Measurements from ENCODE around the gene IPMK. TPM values are rescaled to one million over a fixed set of nuclear protein-coding genes. Genes with fewer than 3 reads are reported as not detected.
A peak's percentile ranks its signal among the peaks of the same experiment; 100 is the strongest.

The IPMK gene
- total and polyA plus RNA-seq, 2 donors (not counting 3 experiments of a cell fraction or from before 2014, with no cell fraction given): 1.4 to 8.1 TPM

- no peaks in the 10 kb centered on the region for H3K9me1 ChIP-seq (replicated peaks; ENCODE audit: control insufficient read depth, extremely low read depth, insufficient read depth, low read length)
- no peak overlapping the region for H3K4me3 ChIP-seq (replicated peaks in 1 of 3; ENCODE audit: insufficient read depth in 1 of 3, low read depth in 1 of 3, low read length in 3 of 3)
- POLR2A ChIA-PET: interaction anchor here (1.0 to 1.2 kb wide), 2 partner anchors 23 to 108 kb away, joined by 3 read pairs; partner anchors contain the start of gene CISD1
- H3K79me2 ChIP-seq (ENCODE audit: control insufficient read depth, insufficient read depth, low read length): no peaks in the 10 kb centered on the region
- no peaks in the 10 kb centered on the region for H3K36me3 ChIP-seq (ENCODE audit: control insufficient read depth in 2 of 2, extremely low read depth in 1 of 2, insufficient read depth in 2 of 2, low read length in 2 of 2)
- H3K27ac ChIP-seq (ENCODE audit: insufficient read depth, low read depth, low read length): no peak overlapping the region
- H2AFZ ChIP-seq (ENCODE audit: low read depth, low read length): no peak overlapping the region
- FAIRE-seq (peak; percentile 52), DNase-seq (ENCODE audit: low read depth, low spot score) (peak; percentile 72)
- no peak overlapping the region for H3K9ac ChIP-seq (replicated peaks; ENCODE audit: extremely low read depth, insufficient read depth, low read length)
- no peaks in the 10 kb centered on the region for H3K27me3 ChIP-seq (ENCODE audit: control insufficient read depth in 2 of 2, insufficient read depth in 2 of 2, low read length in 2 of 2)
- no peaks in the 10 kb centered on the region for H3K9me3 ChIP-seq (replicated peaks; ENCODE audit: control insufficient read depth, insufficient read depth, low read length)
- no peaks in the 10 kb centered on the region for H4K20me1 ChIP-seq (replicated peaks; ENCODE audit: control insufficient read depth, extremely low read depth, insufficient read depth, low read length)
- no peaks in the 10 kb centered on the region for H3K4me1 ChIP-seq (ENCODE audit: control insufficient read depth, extremely low read depth, insufficient read depth, low read length)
- dilution Hi-C loops (cut with MboI; ENCODE audit: extremely low pct_ligation_motif_present, low sequenced_read_pairs): no loop called here
- BruUV-seq (replicated peaks): no TSS peak
- CTCF ChIA-PET: interaction anchor here (0.5 to 5.8 kb wide), 33 partner anchors 9 to 139 kb away, joined by 3 to 281 read pairs (median 4); partner anchors contain the start of genes CISD1, IPMK and TFAM
- H3K4me2 ChIP-seq (ENCODE audit: insufficient read depth, low read length): no peak overlapping the region
- intact Hi-C loops (cut with micrococcal nuclease): loop anchor here (1.0 to 2.0 kb wide), 3 partner anchors 23 to 114 kb away; no protein-coding TSS in a partner anchor
- no peak for TF ChIP-seq EZH2 (IDR thresholded peaks at IDR 0.05; ENCODE audit: borderline replicate concordance, low read depth, low read length, severe bottlenecking)
- TF ChIP-seq, protein P1, sequence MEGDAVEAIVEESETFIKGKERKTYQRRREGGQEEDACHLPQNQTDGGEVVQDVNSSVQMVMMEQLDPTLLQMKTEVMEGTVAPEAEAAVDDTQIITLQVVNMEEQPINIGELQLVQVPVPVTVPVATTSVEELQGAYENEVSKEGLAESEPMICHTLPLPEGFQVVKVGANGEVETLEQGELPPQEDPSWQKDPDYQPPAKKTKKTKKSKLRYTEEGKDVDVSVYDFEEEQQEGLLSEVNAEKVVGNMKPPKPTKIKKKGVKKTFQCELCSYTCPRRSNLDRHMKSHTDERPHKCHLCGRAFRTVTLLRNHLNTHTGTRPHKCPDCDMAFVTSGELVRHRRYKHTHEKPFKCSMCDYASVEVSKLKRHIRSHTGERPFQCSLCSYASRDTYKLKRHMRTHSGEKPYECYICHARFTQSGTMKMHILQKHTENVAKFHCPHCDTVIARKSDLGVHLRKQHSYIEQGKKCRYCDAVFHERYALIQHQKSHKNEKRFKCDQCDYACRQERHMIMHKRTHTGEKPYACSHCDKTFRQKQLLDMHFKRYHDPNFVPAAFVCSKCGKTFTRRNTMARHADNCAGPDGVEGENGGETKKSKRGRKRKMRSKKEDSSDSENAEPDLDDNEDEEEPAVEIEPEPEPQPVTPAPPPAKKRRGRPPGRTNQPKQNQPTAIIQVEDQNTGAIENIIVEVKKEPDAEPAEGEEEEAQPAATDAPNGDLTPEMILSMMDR (IDR thresholded peaks at IDR 0.05; ENCODE audit: extremely low read depth in 1 of 2, insufficient read depth in 1 of 2, low read depth in 1 of 2, low read length in 2 of 2): peak; percentile 55 to 57
Measured at GRCh38 chr10:58291538-58292174, 24.0 kb upstream of the IPMK start.

- Histone ChIP-seq H3K27me3 (ENCODE audit: control insufficient read depth in 2 of 2, insufficient read depth in 2 of 2, low read length in 2 of 2) (no peaks in the 10 kb centered on the region), H2AFZ (ENCODE audit: low read depth, low read length) (no peak overlapping the region), H3K79me2 (ENCODE audit: control insufficient read depth, insufficient read depth, low read length) (peaks cover 31% of the 10 kb centered on the region), H3K27ac (ENCODE audit: insufficient read depth, low read depth, low read length) (peak overlapping the region; percentile 87), H4K20me1 (replicated peaks; ENCODE audit: control insufficient read depth, extremely low read depth, insufficient read depth, low read length) (no peaks in the 10 kb centered on the region), H3K36me3 (ENCODE audit: control insufficient read depth in 2 of 2, extremely low read depth in 1 of 2, insufficient read depth in 2 of 2, low read length in 2 of 2) (peaks cover 0 to 2% of the 10 kb centered on the region in 2 experiments), H3K9me3 (replicated peaks; ENCODE audit: control insufficient read depth, insufficient read depth, low read length) (no peaks in the 10 kb centered on the region), H3K9ac (replicated peaks; ENCODE audit: extremely low read depth, insufficient read depth, low read length) (peak overlapping the region; percentile 32), H3K9me1 (replicated peaks; ENCODE audit: control insufficient read depth, extremely low read depth, insufficient read depth, low read length) (no peaks in the 10 kb centered on the region), H3K4me2 (ENCODE audit: insufficient read depth, low read length) (peak overlapping the region; percentile 79), H3K4me3 (replicated peaks in 1 of 3; ENCODE audit: insufficient read depth in 1 of 3, low read depth in 1 of 3, low read length in 3 of 3) (peak overlapping the region in 1 of 3 experiments; percentile 35), H3K4me1 (ENCODE audit: control insufficient read depth, extremely low read depth, insufficient read depth, low read length) (peaks cover 41% of the 10 kb centered on the region)
- intact Hi-C loops (cut with micrococcal nuclease): loop anchor here (1.0 kb wide), 3 partner anchors 8 to 45 kb away; partner anchors contain the start of gene CISD1
- FAIRE-seq (peak; percentile 92), DNase-seq (ENCODE audit: low read depth, low spot score) (peak; percentile 93)
- BruUV-seq (replicated peaks): no TSS peak
- ChIA-PET POLR2A (no interaction called here), CTCF (interaction anchor here (0.7 to 3.3 kb wide), 5 partner anchors 9 to 105 kb away, joined by 3 to 16 read pairs (median 4); partner anchors contain the start of genes CISD1, IPMK and TFAM)
- dilution Hi-C loops (cut with MboI; ENCODE audit: extremely low pct_ligation_motif_present, low sequenced_read_pairs): no loop called here
- peak; percentile 85 for TF ChIP-seq JUN (IDR thresholded peaks at IDR 0.05; ENCODE audit: borderline replicate concordance, insufficient read depth, insufficient read length, low read depth)
- TF ChIP-seq MYC (IDR thresholded peaks at IDR 0.05; ENCODE audit: low read depth, low read length): no peak
- peak; percentile 81 for TF ChIP-seq FOS (IDR thresholded peaks at IDR 0.05; ENCODE audit: borderline replicate concordance, insufficient read depth, low read length)
- TF ChIP-seq MAX (IDR thresholded peaks at IDR 0.05; ENCODE audit: insufficient read depth, insufficient read length): no peak
- peak; percentile 74 for TF ChIP-seq GATA2 (IDR thresholded peaks at IDR 0.05; ENCODE audit: insufficient read depth, insufficient read length, low read depth, low read length)
- TF ChIP-seq, protein P1 (IDR thresholded peaks at IDR 0.05; ENCODE audit: extremely low read depth in 1 of 2, insufficient read depth in 1 of 2, low read depth in 1 of 2, low read length in 2 of 2): no peak
- TF ChIP-seq POLR2A (IDR thresholded peaks at IDR 0.05; ENCODE audit: low read depth, low read length): no peak
- peak; percentile 80 for TF ChIP-seq POLR2AphosphoS5 (IDR thresholded peaks at IDR 0.05; ENCODE audit: insufficient read depth, low read depth, low read length)
- no peak for TF ChIP-seq EZH2 (IDR thresholded peaks at IDR 0.05; ENCODE audit: borderline replicate concordance, low read depth, low read length, severe bottlenecking)
Measured at GRCh38 chr10:58282615-58283014, 14.9 kb upstream of the IPMK start.

All from endothelial cell of umbilical vein (primary cell).